NOMO-1 treated with DMSO at 0.1 percent for 48 hours (cell line): ENCODE data around the gene UNKL.

Experiments
- DNase-seq: peaks from one replicate; lab custom pipeline; 2025; ENCODE audit not compliant: unreplicated experiment; lab: John Stamatoyannopoulos, UW

Gene UNKL, protein sequence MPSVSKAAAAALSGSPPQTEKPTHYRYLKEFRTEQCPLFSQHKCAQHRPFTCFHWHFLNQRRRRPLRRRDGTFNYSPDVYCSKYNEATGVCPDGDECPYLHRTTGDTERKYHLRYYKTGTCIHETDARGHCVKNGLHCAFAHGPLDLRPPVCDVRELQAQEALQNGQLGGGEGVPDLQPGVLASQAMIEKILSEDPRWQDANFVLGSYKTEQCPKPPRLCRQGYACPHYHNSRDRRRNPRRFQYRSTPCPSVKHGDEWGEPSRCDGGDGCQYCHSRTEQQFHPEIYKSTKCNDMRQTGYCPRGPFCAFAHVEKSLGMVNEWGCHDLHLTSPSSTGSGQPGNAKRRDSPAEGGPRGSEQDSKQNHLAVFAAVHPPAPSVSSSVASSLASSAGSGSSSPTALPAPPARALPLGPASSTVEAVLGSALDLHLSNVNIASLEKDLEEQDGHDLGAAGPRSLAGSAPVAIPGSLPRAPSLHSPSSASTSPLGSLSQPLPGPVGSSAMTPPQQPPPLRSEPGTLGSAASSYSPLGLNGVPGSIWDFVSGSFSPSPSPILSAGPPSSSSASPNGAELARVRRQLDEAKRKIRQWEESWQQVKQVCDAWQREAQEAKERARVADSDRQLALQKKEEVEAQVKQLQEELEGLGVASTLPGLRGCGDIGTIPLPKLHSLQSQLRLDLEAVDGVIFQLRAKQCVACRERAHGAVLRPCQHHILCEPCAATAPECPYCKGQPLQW

DNA sequence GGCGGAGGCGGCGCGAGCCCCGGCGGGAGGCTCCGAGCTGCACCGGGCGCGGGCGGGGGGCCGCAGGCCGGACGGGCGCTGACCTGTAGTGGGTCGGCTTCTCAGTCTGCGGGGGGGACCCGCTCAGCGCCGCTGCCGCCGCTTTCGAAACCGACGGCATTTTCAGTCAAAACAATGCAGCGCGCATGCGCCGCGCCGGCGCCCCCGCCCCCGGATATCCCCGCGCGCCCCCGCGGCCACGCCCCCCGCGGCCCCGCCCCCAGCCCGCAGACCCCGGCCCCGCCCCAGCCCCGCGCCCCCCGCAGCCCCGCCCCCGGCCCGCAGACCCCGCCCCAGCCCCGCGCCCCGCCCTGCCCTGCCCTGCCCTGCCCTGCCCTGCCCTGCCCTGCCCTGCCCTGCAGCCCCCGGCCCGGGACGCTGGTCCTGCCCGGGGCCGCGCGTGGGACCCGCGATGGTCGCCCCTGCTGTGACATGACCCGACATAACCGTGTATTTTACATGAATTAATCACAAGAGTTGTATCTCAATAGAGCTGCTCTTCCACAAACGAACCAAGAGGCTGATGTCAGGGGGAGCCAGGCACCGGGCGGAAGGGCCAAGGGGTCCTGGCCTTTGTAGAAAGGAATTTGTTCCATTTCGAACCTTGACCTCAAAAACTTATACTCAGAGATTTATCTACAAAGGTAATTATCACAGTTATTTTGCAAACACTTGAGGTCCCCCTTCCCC lies at the start of gene UNKL:
Gene UNKL (minus strand): TSS at position 173 of the 729 bp plus-strand sequence. CDS start 13 bp downstream, at position 160.
- peak; percentile 30 for DNase-seq

DNA sequence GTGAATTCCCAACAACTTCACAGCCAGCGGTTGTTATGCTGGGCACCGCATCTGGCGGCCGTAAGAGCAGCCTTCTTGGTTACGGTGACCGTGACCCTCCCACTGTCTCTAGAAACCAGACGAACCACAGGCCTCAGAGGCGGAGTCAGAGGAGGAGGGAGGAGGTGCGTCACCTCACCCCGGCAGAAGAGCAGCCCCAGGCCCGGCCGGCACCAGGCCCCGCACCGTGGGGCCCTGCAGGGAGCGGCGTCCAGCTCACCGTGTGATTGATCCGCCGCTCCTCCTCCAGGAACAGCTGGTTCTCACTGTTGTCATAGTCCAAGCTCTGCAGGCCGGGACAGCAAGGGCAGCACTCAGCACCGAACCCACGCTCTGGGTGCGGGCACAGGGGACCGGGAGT lies 46.6 kb upstream of the UNKL start:
- DNase-seq: no peak

DNA sequence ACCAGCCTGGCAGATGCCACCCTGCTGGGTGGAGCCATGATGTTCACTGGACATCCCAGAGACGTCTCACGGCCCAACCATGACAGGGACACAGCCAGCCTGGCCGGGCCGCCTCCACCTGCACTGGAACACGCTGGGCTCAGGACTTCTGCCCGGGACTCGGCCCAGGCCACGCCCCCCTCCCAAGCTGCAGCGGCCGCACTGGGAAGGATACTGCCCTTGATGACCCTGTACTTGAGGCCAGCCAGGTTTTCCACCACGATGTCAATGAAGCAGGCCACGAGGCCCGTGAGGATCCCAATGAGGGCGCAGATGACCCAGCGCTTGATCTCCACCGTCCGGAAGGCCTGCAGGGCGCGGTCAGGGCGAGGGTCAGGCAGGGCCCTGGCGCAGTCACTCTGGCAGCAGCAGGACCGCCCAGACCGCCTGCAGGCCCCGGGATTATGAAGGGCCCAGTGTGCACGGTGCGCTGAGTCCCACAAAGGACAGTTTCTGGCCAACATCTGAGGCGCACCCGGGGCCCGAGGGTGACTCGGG lies 46.2 kb upstream of the UNKL start:
- no peak for DNase-seq

DNA sequence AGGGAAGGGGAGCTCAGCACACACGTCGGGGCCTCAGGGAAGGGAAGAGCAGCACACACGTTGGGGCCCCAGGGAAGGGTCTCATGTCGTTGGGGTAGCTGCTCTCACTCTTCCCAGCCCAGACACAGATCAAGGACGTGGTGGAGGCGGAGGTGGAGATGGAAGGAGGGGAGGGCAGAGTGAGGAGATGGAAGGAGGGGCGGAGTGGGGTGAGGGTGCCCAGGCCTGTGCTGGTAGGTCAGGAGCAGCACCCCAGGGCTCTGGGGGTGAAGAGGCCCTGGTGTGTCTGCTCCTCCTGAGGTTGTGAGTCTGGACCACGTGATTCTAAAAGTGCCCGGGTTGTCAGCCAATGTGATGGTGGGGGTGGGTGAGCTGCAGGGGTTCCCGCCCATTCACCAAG lies 45.5 kb upstream of the UNKL start:
- DNase-seq: no peak

DNA sequence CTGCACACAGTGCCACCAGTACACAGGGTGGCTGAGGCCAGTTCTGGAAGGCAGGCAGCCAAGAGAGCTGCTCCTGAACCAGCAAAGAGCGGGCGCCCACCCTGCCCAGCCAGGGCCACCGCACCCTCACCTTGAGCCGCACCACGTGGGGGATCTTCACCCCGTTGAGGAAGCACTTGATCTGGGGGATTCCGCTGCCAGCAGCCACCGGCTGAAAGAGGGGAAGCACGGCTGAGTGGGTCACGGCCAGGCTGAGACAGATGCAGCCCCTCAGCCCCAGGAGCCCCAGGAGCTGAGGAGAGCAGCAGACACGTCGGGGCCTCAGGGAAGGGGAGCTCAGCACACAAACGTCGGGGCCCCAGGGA lies 44.5 kb upstream of the UNKL start:
- no peak for DNase-seq

DNA sequence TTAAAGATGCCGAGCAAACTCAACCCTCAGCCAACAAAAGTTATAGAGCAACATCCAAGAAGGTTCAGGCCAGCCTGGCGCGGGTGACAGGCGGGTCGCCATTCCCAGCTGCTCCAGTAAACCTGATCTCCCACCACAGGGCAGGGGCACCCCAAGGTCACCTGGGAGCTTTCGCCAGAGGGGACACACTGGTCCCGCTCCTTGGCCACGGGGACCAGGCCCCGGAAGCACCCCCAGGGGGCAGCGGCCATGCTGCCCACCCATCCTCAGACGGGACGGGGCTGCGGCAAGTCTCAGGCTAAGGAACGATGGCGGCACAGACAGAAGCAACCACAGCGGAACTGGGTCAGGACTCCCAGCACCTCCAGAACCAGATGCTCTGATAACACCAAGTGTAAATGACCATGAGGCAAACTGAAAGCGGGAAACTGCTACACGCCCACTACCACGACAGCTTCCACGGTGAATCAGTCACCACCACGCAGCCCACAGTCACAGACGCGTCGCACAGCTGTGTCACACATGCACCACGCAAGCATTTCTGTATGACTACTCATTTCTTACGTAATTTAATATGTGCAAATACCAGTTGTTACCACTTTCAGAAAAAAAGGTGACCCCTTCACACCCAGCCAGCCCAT lies 44.0 kb upstream of the UNKL start:
- DNase-seq: no peak

DNA sequence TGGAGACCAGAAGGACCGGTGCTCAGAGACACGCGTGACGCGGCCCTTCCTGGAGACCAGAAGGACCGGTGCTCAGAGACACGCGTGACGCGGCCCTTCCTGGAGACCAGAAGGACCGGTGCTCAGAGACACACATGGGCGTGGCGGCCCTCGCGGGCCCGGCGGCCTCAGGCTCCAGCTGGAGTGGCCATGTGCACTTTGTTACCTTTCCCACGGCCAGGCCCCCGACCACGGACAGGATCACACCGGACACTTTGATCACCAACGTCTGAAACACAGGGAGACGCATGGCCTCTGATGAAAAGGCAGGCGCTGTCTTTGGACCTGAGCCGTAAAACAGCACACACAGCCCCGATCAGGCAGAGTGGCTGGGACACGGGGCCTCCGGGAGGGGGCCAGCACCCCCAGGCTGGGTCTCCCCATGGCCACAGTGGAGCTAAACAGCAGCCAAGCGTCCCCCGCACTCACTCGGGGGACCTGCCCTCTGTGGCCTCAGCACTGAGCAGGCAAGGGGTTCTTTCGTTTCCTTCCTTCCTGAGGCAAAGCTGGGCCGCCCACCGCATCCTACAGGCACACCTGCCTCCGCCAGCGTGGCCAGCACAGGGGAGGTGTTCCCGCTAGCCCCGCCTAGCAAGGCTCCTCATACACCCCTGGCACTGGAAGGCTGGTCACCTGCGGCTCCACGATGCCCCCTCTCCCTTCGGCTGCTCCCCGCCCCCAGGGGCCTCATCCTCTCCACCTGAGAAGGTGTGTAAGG lies 43.2 kb upstream of the UNKL start:
- no peak for DNase-seq

DNA sequence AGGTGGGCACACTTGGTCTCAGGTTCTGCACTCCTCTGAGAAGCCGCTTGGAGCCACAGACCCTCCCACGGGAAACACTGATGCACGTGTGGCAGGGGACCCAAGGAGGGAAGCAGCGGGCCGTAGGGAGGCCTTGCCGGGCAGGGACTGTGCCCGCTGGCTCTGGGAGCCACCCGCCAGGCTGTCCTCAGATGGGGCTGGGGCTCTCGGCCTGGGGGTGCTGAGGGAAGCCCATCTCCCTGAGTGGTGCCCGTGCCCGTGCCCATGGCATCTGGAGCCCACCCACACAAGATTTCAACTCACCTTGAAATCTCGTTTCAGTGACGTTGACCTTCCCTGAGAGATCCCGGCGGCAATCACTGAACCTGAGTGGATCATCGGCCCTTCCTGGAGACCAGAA lies 42.4 kb upstream of the UNKL start:
- DNase-seq: no peak

DNA sequence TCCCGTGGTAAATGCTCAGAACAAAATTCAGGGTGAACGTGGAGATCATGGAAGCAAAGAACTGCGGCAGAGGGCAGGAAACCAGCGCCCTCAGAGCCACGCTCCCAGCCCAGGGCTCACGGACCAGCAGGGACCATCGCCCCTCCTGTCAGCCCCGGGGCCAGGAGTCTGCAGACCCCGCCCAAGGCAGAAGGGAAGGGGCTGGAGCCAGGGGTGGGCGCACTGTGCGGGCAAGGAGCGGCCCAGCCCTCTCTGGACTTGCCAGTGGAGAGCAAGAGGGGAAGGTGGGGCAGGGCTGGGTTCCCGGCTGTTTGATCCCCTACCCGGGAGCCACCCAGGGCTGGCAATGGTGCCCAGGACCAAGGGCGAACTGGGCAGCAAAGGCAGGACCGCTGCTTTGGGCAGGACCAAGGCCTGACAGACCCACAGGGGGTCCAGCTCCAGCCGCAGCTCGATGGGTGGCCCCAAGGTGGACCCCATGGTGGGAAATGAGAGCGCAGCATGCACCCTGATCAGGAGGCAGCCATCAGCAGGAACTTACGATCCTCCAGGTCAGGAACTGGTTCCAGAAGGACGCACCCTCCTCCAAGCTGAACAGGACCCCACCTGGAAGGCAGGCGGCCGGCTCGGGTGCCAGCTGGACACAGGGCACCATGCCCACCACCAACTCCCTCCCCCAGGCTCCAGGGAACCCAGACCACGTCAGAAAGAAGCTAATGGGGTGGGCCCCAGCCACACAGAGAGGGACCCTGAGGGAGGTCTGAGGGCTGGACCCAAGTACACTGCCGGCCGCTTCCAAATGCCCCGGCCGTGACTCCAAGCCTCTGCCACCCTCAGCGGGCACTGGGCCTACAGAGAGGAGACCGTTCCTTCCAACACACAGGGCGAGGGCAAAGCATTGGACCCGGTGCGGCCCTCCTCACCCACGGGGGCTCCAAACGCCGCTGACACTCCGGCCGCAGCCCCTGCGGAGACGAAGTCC lies 41.0 kb upstream of the UNKL start:
- no peak for DNase-seq

DNA sequence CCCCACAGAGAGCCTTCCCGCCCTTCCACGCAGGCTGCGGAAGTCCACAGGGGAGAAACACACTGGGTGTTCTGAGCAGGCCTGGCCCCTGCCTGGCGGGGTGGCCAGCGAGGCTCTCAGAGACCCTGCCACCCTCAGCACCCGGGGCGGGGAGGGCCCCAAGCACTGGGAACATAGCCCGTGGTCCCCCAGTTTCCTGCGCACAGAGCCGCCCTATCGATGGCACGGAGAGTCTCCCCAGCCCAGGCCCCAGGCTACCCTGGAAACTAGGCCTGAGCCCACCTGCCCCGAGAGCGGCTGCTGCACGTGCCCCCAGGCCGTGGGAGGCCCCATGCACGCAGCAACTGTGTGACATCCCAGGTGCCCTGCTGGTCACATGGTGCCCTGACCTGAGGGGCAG lies 40.1 kb upstream of the UNKL start:
- no peak for DNase-seq

DNA sequence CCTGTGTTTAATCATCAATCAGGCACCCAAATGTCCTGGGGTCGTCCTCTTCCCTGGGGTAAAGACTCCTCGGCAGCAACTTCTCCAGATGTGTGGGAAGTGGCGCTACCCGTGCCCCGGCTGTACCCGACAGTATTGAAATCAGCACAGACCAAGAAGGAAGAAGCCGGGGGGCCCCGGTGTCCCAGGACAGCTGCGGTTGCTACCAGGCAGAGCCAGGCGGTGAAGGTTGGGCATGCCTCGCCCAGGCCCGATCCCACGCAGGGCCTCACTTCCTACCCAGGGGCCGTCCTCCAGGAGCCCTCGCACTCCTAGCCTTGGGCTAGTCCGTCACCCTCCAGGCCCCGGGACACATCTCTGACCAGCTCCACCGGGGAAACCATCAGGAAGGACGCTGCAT lies 38.8 kb upstream of the UNKL start:
- no peak for DNase-seq

DNA sequence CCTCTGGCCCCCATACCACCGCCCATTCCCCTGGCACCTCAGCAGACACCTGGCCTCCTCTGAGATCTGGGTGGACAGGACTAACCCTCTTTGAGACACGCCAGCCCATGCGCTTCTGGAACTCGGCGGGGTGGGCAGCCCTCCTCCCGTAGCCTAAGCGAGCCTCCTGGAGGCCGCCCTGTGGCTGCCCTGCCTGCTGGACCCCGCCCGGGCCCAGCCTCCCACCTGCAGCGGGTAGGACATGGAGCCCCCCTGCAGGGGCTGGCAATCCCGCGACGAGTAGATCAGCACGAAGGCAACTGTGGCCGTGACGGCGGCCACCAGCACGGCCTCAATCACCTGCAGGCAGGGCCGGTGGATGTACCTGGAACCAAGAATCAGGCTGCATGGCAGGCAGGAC lies 38.0 kb upstream of the UNKL start:
- no peak for DNase-seq

DNA sequence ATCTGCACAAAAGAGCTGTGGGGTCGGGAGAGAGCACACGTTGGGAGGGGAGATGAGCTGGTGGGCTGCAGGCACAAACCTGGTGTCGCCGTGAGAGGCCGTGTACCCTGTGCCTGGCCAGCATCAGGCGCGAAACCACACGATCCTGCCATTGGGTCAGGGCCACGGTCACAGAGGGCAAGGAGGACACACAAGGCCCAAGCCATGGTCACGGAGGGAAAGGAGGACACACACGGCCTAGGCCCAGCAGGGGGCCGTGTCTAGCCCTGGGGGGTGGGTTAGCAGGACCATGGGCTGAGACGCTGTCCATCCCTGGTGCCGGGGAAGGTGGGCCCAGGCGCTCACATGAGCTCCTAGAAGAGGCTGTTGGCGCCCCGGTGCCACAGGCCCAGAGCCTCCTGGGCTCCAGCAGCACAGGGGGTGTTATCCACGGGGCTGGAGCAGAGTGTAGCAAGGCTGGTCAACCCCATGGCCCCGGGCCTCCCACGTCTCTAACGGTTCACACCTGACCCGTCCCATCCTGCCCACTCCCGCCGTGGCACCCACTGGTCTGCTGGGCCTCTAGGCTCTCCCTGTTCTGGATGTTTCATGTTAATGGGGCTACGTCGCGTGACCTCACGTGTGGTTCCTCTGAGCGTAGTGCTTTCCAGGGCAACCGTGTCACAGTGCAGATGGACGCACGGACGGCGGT lies 37.3 kb upstream of the UNKL start:
- DNase-seq: no peak

DNA sequence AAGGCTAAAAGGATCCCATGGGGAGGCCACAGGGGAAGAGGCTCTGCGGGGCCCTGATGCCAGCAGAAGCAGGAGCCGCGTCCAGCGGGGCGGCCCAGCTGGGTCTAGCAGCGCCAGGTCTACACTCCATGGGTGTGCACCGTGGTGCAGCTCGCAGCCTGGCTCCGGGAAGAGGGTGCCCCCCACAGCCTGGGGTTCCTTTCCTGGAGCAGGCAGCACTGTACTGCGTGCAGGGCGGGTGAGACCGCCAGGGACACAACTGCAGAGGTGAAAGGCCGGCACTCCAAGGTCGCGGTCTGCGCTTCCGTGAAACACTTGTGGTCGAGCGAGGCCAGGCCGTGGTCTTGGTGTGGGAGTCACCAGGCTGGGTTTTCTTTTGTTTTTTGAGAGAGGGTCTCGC lies 36.3 kb upstream of the UNKL start:
- no peak for DNase-seq

DNA sequence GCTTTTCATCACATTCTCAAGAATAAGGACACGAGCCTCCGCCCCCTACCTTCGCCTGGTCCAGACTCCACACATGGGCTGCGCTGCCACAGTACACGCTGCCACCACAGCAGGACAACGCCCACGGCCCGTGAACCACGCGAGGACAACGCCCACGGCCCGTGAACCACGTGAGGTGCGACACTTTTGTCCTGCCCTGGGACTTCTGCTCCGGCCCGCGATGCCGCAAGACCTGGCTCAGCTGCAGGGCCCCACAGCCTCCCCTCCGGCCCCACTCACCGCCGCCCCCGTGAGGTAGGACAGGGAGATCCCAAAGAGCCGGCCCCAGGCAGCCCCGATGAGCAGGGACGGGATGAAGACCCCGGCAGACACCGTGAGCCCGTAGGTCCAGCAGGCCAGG lies 35.7 kb upstream of the UNKL start:
- DNase-seq: no peak

DNA sequence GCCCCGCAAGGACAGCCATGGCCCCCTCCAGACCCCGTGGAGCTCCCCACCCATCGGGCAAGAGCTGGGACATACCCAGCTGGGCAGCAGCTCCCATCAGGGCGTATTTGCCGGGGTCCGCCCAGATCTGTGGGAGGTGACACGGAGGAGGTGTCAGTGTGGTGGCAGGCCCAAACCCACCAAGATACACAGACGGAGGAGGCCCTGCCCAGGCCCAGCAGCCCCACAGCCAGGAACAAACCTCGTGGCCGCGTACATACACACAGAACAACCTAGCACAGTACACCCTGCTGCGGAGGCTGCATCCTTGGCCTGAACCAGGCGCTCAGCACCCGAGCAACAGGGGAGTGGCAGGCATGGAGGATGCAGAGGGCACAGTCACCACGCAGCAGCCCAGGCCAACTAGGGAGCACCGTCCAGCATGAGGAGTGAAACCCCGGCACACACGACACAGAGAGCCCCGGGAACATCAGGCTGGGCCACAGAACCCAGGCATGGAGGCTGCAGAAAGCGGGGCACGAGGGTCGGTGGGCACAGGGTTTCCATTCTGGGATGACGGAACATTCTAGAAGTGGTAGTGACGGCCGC lies 34.8 kb upstream of the UNKL start:
- no peak for DNase-seq

DNA sequence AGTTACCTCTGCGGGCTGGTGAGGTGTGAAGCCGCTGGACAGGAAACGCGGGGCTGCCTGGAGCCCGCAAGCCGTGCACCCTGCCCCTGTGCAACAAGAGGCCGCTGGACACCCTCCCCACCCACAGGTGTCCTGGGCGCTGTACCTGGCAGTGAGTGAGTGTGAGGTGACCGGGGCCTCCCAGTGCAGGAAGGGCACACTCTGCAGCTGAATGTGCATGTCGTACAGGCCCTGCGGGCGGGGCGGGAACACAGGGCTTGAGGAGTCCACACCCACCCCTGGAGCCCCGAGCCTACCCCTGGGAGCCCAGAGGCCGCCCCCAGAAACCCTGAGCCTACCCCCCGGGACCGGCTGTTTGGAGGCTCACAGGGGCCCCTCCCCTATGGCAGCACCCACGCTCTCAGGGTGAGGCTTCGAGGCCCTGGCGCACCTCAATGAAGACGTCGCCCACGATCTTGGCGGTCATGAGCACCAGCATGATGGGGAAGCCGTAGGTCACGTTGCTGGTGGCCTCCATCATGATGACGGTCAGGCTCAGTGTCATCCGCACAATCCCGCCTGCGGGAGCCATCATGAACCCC lies 34.1 kb upstream of the UNKL start:
- DNase-seq: no peak

DNA sequence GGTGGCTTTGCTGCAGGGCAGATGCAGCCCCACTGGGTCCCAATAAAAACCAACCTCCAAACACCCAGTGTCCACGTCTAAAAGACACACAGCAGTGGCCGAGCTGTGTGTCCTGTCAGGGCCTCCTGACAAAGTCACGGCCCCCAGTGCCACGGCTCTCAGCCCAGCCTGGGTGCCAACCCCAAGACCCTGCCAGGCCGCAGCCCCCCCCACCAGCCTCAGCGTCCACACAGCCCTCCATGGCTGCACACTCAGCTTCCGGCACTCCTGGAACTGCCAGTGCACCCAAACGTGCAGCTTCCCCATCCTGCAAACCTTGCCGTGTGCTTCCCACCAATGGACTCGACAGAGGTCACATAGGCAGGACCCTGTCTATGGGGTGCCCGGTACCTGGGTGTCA lies 33.5 kb upstream of the UNKL start:
- DNase-seq: no peak
